ENCODE measurements around the gene TMEM130.

Gene TMEM130

DNA sequence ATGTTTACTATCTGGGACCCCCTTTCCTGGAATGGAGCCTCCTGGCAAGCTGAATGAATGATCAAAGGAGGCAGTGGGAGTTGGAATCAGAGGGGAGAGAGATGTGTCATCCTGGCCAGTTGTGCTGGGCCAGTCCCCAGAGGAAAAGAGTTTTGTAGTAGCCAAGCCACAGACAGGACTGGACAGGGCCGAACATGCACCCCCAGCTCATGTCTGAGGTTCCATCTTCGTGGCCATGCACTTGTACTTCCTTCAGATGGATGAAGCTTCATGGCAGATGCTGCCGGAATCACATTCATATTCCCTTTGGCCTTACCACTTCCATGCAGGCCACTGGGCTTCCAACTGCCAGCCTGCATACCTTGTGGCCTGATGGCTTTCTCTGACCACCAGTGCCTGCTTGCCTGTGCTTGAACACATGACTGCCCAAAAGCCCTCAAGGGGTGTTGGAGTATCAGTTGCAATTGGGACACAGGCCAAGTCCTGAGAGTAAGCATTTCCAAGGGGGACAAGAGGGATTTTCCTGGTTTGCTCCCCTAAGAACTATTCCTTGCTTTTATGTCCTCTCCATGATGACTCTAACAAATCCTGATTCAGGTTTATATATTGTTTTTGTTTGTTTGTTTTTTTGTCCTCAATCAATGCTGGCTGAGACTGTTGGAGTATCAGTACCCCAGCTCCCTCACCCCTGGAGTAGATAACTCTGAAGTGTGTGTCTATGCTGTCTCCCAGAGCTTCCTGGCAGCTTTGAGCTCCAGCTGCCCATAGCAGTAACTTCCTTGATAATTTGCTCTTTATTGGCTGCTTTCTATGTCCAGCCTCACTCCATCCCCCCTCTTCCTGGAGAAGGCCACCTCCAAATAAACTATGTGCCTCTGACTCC is 63.6 kb downstream of the TMEM130 start:
- DNase-seq, result no peak

DNA sequence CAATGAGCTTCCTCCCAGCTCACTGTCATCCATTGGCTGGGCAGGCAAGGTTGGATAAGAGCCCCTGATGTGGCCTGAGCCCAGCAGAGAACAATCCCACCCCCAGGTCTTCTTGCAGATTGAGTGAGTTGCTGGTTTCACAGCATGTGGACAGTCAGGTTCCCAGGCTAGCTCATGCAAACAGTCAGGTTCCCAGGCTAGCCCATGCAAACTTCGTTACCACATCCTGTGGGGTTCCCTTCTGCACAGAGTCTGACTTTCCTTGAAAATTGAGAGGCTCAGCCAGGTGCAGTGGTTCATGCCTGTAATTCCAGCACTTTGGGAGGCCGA is 67.1 kb downstream of the TMEM130 start:
- DNase-seq, result no peak

DNA sequence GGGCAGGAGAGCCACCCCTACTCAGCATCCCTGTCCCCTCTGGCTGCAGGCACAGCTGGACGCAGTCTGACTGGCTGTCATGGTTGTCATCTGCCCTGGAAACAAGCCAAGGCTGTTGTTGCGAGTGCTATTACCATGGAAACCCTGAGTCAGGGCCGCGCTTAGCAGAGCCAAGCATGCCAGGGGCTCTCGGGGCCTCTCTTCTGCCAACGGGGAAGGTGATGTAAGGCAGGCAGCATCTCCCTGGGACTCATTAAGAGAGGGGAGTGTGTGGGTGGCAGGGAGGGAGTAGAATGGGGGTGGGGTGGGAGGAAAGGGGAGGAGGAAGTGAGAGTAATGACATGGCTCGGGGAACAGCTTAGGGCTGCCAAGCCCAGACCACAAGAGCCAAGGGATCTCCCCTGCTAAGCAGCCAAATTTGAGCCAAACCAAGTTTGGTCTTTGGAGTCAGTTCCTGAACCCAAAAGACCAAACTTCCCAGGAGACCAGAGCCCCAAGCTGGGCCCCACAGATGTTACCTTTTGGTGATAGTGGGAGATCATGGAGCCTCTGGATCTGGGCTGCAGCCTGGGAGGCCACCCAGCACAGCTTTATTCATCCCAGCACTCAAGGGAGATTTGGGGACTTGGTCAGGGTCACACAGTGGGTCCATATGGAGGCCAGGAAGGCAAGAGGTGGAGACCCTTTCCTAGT is 67.6 kb downstream of the TMEM130 start:
- DNase-seq, result peak; percentile 77

DNA sequence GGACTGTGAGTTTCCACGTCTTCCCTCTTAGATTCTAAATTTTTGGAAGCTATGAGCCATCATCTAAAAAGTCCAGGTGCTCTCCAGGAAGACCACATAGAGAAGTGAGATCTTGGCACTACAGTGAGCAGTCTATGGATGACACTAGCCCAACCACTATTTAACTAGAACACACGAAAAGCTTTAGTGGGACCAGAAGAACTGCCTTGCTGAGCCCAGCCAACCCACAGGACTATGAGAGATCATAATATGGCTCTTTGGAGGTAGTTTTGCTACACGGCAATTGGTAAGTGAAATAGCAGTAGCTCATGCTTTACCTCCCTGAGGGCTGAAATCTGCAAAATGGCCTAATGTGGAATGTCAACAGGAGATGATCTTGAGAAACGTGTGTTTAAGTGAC is 68.8 kb downstream of the TMEM130 start:
- no peak for DNase-seq

DNA sequence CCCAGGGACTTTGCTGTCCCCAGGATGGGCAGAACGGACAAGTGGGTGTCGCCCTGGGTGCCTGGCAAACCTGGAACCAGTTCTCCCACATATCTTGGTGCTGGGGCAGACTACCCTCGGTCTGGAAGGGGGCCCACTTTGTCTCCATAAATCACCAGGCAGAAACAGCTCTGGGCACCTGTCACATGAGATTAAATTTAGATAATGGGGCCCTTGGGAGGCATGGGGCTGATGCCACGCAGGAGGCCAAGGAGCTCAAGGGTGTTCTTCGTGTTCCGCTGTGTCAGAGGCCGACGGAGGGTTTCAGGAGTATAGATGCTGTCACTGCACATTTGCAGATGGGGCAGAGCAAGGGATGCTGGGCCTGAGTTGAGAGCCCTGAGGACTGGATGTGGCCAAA is 72.7 kb downstream of the TMEM130 start:
- DNase-seq, result peak; percentile 65

Data from NCI-H524 treated with DMSO at 0.1 percent for 48 hours (cell line).